Mesothelial cell of epicardium (in vitro differentiated cells): ENCODE results near the gene FKBP2. TPM values are rescaled to one million over a fixed set of nuclear protein-coding genes. Genes with fewer than 3 reads are reported as not detected.

ENCODE experiments used
- DNase-seq, 2 experiments: peaks; one replicate each; pipeline ENCODE4 v3.0.0; 2021; ENCODE audit warnings: low spot score in 2 of 2; ENCODE audit not compliant: unreplicated experiment in 2 of 2
- H3K27ac Mint-ChIP-seq: 2 replicates; pipeline ENCODE4 v1.8.0; 2021; ENCODE audit warnings: mixed read lengths
- H3K27me3 Mint-ChIP-seq: 2 replicates; pipeline ENCODE4 v1.8.0; 2021; ENCODE audit warnings: low read depth, mixed read lengths
- H3K36me3 Mint-ChIP-seq: 2 replicates; pipeline ENCODE4 v1.8.0; 2021; ENCODE audit warnings: mixed read lengths
- H3K4me1 Mint-ChIP-seq: 2 replicates; pipeline ENCODE4 v1.8.0; 2021; ENCODE audit warnings: mixed read lengths
- H3K4me3 Mint-ChIP-seq: 2 replicates; pipeline ENCODE4 v1.8.0; 2021; ENCODE audit warnings: mild to moderate bottlenecking, moderate library complexity, mixed read lengths
- H3K9me3 Mint-ChIP-seq: 2 replicates; pipeline ENCODE4 v1.8.0; 2021; ENCODE audit warnings: mixed read lengths
- CTCF ChIP-seq: fragments of 200-600 bp; sonication (generic); IDR thresholded peaks from one replicate; pipeline ENCODE4 v1.5.0; 2021; ENCODE audit warnings: antibody characterized with exemption; ENCODE audit not compliant: unreplicated experiment
- total RNA-seq: library from RNA; stranded (reverse); gene quantifications from 3 replicates; pipeline ENCODE4 v1.2.1, GENCODE V29; 2021

Gene FKBP2
- total RNA-seq, 1 donor from 2014 or later: 36.4 TPM

DNA sequence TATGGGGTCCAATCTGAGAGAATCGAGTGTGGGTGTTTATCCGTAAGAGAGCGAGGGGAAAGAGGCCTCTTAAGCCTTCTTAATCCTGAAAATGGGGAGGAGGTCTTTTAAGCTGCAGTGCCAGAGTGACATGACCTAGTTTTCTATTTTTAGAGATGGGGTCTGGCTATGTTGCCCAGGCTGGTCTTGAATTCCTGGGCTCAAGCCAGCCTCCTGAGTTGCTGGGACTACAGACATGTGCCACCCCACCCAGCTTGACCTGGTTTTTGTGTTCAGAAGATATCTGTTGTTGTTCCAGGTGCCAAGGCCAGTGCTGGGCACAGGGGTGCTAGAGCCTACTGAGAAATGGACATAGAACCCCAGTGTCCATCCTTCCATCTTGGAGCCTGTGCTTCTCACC is 42.2 kb downstream of the FKBP2 start:
- TF ChIP-seq CTCF: no peak
- peak overlapping the region; percentile 82 for H3K4me3 Mint-ChIP-seq
- peaks cover 8% of the 10 kb centered on the region for H3K36me3 Mint-ChIP-seq
- peak overlapping the region; percentile 59 for H3K27ac Mint-ChIP-seq
- H3K9me3 Mint-ChIP-seq: no peaks in the 10 kb centered on the region
- peaks cover 13% of the 10 kb centered on the region for H3K4me1 Mint-ChIP-seq
- H3K27me3 Mint-ChIP-seq: no peaks in the 10 kb centered on the region
- no peak for DNase-seq

DNA sequence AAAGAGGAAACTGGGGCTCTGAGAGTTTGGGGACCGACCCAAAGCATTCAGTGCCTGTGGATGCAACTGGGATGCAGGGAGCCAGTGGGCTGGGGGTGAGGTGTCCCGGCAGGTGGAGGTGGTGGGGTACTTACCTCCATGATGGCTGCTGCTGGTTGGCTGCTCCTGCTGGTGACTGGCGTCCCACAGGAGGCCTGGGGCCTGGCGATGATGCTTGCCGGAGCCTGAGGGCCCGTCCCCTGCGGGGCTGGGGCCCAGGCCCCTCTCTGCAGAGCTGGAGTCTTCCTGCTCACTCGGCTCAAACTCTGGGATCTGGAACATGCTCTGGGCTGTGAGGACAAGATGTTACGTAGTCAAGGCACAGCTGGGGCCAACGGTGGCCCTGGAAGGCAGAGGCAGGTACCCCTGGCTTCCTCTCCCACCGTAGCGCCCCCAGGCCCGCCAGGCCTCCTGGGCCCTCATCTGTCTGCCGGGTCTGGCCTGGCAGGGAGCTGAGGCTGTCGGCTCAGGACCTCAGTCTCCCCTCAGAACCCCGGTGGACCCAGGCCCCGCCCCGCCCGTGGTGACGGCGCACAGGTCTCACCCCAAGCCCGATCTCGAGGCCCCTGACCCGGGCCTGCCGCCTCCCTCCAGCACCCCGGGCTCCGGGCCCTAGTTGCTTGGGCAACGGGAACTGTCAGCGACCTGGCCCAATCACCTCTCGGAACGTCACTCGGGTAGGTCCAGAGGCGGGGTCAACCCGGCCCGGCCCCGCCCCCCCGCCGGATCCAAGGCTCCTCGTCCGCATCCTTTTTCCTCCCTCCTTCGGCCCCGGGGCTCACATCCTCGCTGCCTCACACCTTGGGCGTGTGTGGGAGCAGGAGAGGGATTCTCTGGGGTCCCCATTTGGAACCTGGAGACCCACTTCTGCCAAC is 43.4 kb downstream of the FKBP2 start, which contains the start of gene BAD:
BAD (minus strand) TSS at position 618 of the 914 bp plus-strand sequence; CDS start at position 321, 297 bp downstream.
- H3K27ac Mint-ChIP-seq: peak within 1 kb of the TSS; percentile 94
- H3K36me3 Mint-ChIP-seq: peaks cover 13% of the 10 kb centered on the region
- peak within 1 kb of the TSS; percentile 82 for H3K4me3 Mint-ChIP-seq
- H3K4me1 Mint-ChIP-seq: peaks cover 13% of the 10 kb centered on the region
- peaks cover 4% of the 10 kb centered on the region for H3K27me3 Mint-ChIP-seq
- DNase-seq: peak; percentile 88
- no peak for TF ChIP-seq CTCF
- no peaks in the 10 kb centered on the region for H3K9me3 Mint-ChIP-seq

- peaks cover 13% of the 10 kb centered on the region for H3K4me1 Mint-ChIP-seq
- peak; percentile 83 to 97 for DNase-seq
- H3K27me3 Mint-ChIP-seq: peaks cover 13% of the 10 kb centered on the region
- H3K36me3 Mint-ChIP-seq: peaks cover 16% of the 10 kb centered on the region
- H3K27ac Mint-ChIP-seq: peak within 1 kb of the TSS; percentile 94
- no peak for TF ChIP-seq CTCF
- peak within 1 kb of the TSS; percentile 82 for H3K4me3 Mint-ChIP-seq
- H3K9me3 Mint-ChIP-seq: no peaks in the 10 kb centered on the region
Observed at GRCh38 chr11:64284962-64285884, 44.3 kb downstream of the FKBP2 start, which contains the start of gene GPR137. TSS of gene GPR137 (plus strand) at chr11:64285848. CDS start at chr11:64286525, 677 bp downstream.

DNA sequence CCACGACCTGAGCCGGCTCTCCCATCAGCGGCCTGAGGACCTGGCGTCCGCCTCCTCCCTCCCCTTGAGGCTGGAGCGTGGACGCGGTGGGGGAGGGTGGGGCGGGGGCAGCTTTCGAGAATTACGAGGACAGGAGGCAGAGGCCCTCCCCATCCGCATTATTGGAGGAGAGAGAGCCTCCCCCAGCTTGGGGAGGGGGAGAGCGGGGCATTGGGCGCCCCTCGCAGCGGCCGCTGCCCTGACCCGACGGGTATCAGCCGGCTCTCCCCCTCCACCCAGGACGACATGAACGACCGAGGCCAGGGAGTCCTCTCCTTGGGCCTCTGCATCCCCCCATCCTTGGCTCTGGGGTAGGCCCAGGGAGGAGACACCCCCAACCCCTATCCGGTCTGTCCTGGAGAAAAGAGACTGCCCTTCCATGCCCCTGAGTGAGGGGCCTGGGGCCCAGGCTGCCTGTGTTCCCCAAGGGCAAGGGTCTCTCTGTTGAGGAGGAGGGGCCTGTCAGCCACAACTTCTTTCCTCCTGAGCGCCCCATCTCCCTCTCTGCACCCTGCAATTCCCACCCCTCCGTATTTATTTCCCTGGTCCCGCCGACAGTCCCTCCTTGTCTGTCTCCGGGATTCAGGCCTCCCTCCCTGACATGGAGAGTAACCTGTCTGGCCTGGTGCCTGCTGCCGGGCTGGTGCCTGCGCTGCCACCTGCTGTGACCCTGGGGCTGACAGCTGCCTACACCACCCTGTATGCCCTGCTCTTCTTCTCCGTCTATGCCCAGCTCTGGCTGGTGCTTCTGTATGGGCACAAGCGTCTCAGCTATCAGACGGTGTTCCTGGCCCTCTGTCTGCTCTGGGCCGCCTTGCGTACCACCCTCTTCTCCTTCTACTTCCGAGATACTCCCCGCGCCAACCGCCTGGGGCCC is 45.2 kb downstream of the FKBP2 start:
- H3K4me1 Mint-ChIP-seq: peaks cover 17% of the 10 kb centered on the region
- no peak for TF ChIP-seq CTCF
- H3K27me3 Mint-ChIP-seq: peaks cover 22% of the 10 kb centered on the region
- peak overlapping the region; percentile 73 for H3K27ac Mint-ChIP-seq
- no peak for DNase-seq
- no peaks in the 10 kb centered on the region for H3K9me3 Mint-ChIP-seq
- H3K4me3 Mint-ChIP-seq: peak overlapping the region; percentile 72
- H3K36me3 Mint-ChIP-seq: peaks cover 14% of the 10 kb centered on the region

GRCh38 chr11:64286801-64287159 is 45.9 kb downstream of the FKBP2 start:
- H3K36me3 Mint-ChIP-seq: peaks cover 11% of the 10 kb centered on the region
- DNase-seq: no peak
- H3K27ac Mint-ChIP-seq: peak overlapping the region; percentile 73
- peak overlapping the region; percentile 72 for H3K4me3 Mint-ChIP-seq
- peaks cover 24% of the 10 kb centered on the region for H3K27me3 Mint-ChIP-seq
- H3K9me3 Mint-ChIP-seq: no peaks in the 10 kb centered on the region
- H3K4me1 Mint-ChIP-seq: peaks cover 17% of the 10 kb centered on the region
- no peak for TF ChIP-seq CTCF
